ENCODE data around the gene NYNRIN.
A peak's percentile ranks its signal among the peaks of the same experiment; 100 is the strongest.

Gene NYNRIN

DNA sequence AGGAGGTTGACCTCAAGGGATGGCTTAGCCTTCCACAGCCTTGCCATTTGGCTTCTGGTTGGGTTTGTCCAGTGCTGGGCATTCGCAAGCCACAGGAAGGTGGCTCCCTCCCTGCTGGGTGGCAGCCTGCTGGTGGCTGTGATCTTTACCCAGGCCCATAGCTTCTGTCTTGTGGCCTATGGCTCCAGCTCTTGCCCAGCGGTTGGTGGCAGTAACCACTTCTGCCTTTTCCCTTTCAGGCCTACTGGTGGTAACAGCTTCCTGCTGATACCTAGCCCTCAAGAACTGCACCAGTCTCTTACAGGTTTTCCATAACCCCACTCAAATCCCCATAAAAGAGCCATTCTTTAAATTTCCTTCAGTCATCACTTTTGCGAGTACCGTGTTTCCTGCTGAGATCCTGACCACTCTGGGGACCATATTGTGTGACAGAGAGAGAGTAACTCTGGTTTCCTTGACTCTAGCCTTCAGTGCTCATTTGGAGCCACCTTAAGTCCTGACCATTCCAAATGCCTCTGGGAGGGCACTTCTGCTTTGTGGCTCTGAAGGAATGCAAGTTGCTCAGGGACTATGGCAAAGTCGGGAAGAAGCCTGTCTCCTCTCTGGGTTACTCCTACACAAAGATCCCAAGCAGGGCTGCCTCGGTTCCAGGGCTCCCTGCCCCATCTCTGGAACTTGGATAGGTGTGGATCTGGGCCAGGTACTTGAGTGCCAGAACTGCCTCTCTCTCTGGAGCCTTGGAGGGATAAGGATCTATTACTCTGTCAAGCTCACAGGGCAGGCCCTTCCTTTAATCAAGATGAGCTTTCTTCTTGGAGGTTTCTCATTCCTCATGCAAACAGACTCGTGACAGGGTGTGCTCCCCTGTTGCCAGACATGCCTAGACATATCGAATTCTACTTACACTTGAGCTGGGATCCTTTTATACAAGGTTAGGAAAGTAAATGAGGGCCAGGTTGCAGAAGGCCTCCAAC, 2.9 kb upstream of the NYNRIN start:
- H3K27ac Mint-ChIP-seq: no peak overlapping the region
- H3K36me3 Mint-ChIP-seq (ENCODE audit: low read depth): no peaks in the 10 kb centered on the region
- peaks cover 53% of the 10 kb centered on the region for H3K27me3 Mint-ChIP-seq (ENCODE audit: low read depth)
- H3K4me3 Mint-ChIP-seq: no peak overlapping the region
- H3K4me1 Mint-ChIP-seq (ENCODE audit: low read depth): peaks cover 3% of the 10 kb centered on the region
- no peaks in the 10 kb centered on the region for H3K9me3 Mint-ChIP-seq

DNA sequence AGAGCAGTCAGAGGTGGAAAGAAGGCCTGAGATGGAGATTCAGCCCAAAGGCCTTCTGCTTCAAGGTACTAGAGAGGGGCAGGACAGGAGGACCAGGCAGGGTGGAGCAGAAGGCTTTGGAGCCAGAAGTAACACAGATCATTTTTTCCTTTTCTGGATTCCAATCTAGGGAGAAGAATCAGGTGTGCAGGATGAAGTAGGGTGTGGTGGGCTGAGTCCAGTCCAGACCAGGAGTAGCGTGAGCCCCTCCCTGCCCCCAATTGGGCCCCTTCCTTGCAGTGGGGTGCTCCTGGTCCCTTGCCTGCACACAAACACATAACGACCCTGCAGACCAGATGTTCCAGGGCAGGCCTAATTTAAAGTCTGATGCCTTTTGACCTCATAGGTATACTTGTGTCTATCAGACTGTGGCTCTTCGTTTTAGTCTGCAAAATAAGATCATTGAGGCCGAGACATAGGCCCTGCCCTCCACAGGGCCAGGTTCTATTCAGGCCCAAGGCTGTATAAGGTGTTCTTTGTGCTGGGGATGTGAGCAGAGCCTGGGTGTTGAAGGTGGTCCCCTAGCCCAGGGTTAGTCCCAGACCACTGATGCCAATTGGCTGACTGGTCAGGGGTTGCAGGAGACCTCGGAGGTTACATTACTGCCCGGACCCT, 1.0 kb upstream of the NYNRIN start:
- Mint-ChIP-seq H3K4me1 (ENCODE audit: low read depth) (peaks cover 3% of the 10 kb centered on the region), H3K36me3 (ENCODE audit: low read depth) (no peaks in the 10 kb centered on the region), H3K27ac (no peak overlapping the region), H3K4me3 (no peak overlapping the region), H3K27me3 (ENCODE audit: low read depth) (peaks cover 55% of the 10 kb centered on the region), H3K9me3 (no peaks in the 10 kb centered on the region)

DNA sequence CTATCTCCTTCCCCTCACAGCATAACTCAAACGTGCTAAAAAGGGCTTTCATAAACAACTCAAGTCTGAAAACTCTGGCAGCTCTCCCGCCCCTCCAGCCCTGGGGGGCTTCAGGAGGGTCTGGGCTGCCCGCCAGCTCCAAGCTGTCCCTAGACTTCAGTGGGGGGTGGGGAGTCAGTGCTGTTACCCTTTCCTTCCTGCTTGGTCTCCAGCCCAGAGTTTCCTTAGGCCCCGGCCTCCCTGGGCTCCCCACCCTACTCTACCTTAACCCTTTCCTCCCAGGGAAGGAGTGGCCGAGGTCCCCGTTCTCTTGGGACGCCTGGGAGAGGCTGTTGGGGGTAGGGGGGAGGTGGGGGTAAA, 530 bp upstream of the NYNRIN start:
- Mint-ChIP-seq H3K4me1 (ENCODE audit: low read depth) (peaks cover 3% of the 10 kb centered on the region), H3K9me3 (no peaks in the 10 kb centered on the region), H3K4me3 (no peak overlapping the region), H3K27me3 (ENCODE audit: low read depth) (peaks cover 60% of the 10 kb centered on the region), H3K27ac (no peak overlapping the region), H3K36me3 (ENCODE audit: low read depth) (no peaks in the 10 kb centered on the region)

DNA sequence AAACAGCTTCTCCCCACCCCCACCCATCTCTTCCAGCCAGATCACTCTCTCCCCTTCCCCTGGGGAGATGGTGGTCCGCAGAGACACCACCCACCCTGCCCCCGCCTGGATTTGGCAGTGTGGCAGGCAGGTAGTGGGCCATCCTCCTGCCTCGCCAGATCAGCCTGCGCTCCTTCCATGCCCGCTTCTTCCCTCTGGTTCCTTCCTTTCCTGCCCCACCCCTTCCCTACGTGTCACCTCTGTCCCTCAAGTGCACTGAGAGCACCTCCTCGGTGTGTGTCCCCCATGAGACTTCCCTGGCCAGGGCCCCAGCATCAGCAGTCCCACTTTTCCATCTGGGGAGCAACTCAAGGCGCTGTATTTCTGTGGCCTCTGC, 632 bp downstream of the NYNRIN start:
- peak overlapping the region; percentile 32 for H3K4me3 Mint-ChIP-seq
- H3K4me1 Mint-ChIP-seq (ENCODE audit: low read depth): peaks cover 3% of the 10 kb centered on the region
- no peaks in the 10 kb centered on the region for H3K9me3 Mint-ChIP-seq
- no peak overlapping the region for H3K27ac Mint-ChIP-seq
- peaks cover 66% of the 10 kb centered on the region for H3K27me3 Mint-ChIP-seq (ENCODE audit: low read depth)
- no peaks in the 10 kb centered on the region for H3K36me3 Mint-ChIP-seq (ENCODE audit: low read depth)

DNA sequence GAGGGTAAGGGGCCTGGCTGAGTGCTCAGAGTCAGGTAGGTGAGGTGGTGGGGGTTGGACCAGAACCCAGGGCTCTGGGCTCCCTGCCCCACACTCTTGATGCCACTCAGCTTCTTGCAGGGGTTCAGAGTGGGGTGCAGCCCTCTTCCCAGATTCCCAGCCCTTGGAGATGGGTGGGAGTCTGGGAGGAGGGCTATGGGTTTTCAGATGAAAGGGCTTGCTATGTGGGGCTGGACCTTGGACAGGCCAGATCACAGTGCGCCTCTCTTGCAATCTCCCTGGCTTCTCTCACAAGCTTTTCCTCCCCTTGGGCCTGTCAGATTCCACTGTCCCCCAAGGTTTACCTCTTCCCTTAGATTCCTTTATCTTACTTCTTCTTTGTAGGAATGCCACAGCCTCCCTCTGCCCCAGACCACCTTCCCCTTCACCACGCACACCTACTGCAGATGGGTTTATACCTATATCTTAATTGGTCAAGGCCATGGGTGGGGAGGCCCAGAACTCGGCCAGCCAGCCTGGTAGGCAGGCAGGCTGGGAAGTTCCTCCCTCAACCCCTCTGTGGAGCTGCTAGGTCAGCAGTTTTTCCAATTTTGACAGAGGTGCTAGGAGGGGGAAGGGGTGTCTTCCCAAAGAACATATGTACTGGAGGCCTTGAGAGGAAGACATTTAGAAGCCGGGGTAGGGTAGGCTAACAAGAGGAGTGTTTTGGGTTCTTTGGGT, 1.4 kb downstream of the NYNRIN start:
- no peaks in the 10 kb centered on the region for H3K9me3 Mint-ChIP-seq
- H3K36me3 Mint-ChIP-seq (ENCODE audit: low read depth): no peaks in the 10 kb centered on the region
- peaks cover 3% of the 10 kb centered on the region for H3K4me1 Mint-ChIP-seq (ENCODE audit: low read depth)
- H3K4me3 Mint-ChIP-seq: no peak overlapping the region
- no peak overlapping the region for H3K27ac Mint-ChIP-seq
- peaks cover 74% of the 10 kb centered on the region for H3K27me3 Mint-ChIP-seq (ENCODE audit: low read depth)

DNA sequence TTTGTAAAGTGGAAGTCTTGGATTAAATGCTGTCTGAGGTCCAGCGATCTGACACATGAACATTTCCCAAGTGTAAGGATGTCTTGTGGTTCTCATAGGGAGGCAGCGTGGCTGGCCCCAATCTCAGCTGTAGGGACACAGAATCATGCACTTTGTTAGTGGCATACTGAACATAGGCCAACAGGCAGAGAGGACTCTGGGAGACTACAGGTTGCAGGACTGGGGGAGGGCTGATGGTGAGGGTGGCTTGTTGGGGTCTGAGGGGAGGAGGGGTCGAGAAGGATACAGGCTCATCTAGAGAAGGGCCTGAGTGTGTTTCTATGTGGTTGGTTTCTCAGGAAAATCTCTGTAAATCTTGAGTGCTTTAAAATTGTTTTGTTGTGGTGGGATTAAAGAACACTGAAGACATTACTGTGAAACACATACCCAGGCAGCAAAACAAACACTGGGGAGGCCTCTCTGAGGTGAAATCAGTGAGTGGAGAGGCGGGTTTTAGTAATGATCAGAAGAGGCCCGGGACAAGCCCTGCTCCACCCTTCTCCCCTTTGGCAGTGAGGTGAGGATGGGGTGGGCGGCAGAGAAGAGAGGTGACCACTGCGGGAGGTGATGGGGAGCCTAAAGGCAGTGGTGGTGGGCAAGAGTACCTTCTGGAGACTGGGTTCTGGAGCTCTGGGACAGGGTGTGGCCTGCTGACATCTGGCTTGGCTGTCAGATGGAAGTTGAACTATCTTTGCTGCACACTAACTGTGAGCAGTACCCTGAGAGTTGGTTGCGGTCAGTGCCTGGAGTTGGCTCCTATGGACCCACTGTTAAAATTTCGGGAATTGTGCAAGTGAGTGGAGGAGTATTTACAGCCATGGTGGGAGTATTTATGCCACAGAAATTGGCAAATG, 3.3 kb downstream of the NYNRIN start:
- no peaks in the 10 kb centered on the region for H3K9me3 Mint-ChIP-seq
- no peak overlapping the region for H3K4me3 Mint-ChIP-seq
- no peaks in the 10 kb centered on the region for H3K36me3 Mint-ChIP-seq (ENCODE audit: low read depth)
- H3K27me3 Mint-ChIP-seq (ENCODE audit: low read depth): peaks cover 64% of the 10 kb centered on the region
- H3K27ac Mint-ChIP-seq: no peak overlapping the region
- H3K4me1 Mint-ChIP-seq (ENCODE audit: low read depth): peaks cover 3% of the 10 kb centered on the region

DNA sequence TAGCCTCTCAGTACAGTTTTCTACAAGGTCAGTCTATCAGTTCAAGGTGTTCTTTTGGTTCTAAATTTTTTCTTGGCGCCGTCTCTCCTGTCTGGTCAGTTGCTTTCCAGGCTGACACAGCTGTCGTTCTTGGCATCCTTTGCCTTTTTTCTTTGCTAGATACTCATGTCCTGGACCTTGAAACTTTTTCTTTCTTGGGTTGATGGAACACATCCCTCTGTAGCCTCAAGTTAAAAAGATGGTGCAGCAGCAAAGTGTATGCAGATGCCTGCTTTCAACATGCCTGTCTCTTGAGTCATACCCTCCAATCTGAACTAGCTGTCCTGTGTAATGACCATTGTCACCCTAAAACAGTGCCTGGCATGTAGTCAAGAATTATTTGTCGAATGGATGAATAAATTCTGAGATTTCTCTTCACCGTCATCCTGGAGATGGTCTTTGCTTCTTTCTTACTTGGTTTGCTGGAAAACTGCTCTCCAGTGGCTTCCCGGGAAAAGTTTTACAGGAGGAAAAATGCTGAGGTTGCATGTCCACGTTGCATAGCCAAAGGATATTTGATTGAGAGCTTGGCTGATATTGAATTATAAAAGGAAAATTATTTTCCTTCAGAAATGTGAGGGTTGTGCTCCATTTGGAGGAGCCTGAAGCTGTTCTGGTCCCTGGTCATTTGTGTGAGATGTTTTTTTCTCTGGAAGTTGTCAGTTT, 4.6 kb downstream of the NYNRIN start:
- H3K27me3 Mint-ChIP-seq (ENCODE audit: low read depth): peaks cover 54% of the 10 kb centered on the region
- H3K4me1 Mint-ChIP-seq (ENCODE audit: low read depth): peaks cover 3% of the 10 kb centered on the region
- no peak overlapping the region for H3K4me3 Mint-ChIP-seq
- no peaks in the 10 kb centered on the region for H3K9me3 Mint-ChIP-seq
- H3K36me3 Mint-ChIP-seq (ENCODE audit: low read depth): no peaks in the 10 kb centered on the region
- H3K27ac Mint-ChIP-seq: no peak overlapping the region

DNA sequence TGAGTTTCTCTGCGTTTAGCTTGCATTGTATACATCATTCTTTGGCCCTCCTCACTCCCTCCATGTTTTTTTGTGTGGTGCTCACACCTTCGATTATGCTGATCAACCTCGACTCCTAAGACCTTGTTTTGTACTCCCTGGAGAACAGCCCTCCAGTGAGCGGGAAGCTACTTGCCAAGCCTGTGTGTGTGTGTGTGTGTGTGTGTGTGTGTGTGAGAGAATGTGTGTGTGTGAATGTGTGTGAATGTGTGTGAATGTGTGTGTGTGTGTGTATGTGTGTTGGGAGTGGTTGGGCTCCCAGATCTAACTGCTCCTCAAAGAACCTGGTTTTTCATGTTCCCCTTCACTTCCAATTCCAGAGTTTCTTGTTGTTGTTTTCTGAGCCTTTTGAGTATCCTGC, 6.0 kb downstream of the NYNRIN start:
- Mint-ChIP-seq H3K27me3 (ENCODE audit: low read depth) (peaks cover 49% of the 10 kb centered on the region), H3K4me3 (no peak overlapping the region), H3K4me1 (ENCODE audit: low read depth) (no peaks in the 10 kb centered on the region), H3K27ac (no peak overlapping the region), H3K36me3 (ENCODE audit: low read depth) (no peaks in the 10 kb centered on the region), H3K9me3 (no peaks in the 10 kb centered on the region)

DNA sequence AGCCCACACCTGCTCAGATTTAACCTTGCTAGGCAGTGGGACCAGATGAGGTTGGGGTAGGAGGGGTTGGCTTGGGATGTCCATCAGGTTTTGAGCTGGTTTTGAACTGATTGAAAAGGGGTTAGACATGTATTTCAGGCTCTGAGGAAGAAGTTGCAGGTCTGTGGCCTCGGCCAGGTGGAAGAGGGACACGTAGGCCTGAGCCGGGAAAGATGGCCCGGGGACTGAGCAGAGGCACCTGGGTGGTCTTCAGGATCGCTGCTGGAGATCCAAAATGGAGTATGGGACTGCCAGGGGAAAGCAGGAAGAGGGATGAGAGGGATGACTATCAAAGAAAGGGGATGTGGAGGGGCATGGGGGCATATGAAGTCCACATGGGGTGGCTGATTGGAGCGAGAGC, 7.6 kb downstream of the NYNRIN start:
- Mint-ChIP-seq H3K4me1 (ENCODE audit: low read depth) (no peaks in the 10 kb centered on the region), H3K36me3 (ENCODE audit: low read depth) (no peaks in the 10 kb centered on the region), H3K9me3 (no peaks in the 10 kb centered on the region), H3K27ac (no peak overlapping the region), H3K4me3 (no peak overlapping the region), H3K27me3 (ENCODE audit: low read depth) (peaks cover 40% of the 10 kb centered on the region)

DNA sequence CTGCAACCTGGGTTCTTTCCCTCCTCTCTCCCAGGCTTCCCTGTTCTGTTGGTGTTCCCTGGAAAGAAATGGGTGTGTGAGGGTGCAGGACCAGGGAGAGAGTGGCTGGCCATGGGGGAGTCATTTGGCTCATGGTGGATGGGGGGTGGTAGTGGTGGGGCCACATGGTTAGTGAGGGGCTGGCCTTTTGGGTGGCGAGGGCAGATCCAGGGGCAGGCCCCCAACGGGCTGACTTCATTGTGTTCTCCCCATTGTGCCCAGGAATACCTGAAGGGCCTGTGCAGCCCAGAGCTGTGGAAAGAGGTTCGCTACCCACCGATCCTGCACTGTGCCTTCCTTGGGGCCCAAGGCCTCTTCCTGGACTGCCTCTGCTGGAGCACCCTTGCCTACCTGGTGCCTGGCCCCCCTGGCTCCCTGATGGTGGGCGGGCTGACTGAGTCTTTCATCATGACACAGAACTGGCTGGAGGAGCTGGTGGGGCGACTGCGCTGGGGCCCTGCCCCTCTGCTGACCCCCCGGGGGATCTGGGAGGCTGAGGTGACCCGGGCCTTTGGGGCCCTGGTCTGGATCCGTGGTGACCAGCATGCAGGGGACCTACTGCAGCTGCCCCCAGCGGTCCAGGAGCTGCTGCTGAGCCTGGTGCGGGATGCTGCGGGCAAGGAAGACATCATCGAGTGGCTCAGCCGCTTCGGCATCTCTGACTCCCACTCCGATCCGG, 9.0 kb downstream of the NYNRIN start:
- no peaks in the 10 kb centered on the region for H3K36me3 Mint-ChIP-seq (ENCODE audit: low read depth)
- no peaks in the 10 kb centered on the region for H3K9me3 Mint-ChIP-seq
- H3K27me3 Mint-ChIP-seq (ENCODE audit: low read depth): peaks cover 28% of the 10 kb centered on the region
- no peak overlapping the region for H3K27ac Mint-ChIP-seq
- no peak overlapping the region for H3K4me3 Mint-ChIP-seq
- no peaks in the 10 kb centered on the region for H3K4me1 Mint-ChIP-seq (ENCODE audit: low read depth)

DNA sequence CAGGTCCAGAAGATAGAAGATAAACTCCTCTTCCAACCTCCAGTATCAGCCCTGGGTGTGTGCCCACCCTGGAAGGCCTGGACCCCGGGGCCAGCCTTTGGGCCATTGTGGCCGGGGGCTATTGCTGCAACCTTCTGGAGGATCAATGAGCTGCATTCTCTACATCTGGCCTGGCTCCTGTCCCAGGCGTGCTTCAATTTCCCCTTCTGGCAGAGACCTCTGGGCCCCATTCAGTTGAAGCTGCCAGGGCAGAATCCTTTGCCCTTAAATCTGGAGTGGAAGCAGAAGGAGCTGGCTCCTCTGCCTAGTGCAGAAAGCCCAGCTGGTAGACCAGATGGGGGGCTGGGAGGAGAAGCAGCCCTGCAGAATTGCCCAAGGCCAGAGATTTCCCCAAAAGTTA, 10.0 kb downstream of the NYNRIN start:
- Mint-ChIP-seq H3K27me3 (ENCODE audit: low read depth) (peaks cover 18% of the 10 kb centered on the region), H3K9me3 (no peaks in the 10 kb centered on the region), H3K27ac (no peak overlapping the region), H3K4me3 (no peak overlapping the region), H3K4me1 (ENCODE audit: low read depth) (no peaks in the 10 kb centered on the region), H3K36me3 (ENCODE audit: low read depth) (no peaks in the 10 kb centered on the region)

DNA sequence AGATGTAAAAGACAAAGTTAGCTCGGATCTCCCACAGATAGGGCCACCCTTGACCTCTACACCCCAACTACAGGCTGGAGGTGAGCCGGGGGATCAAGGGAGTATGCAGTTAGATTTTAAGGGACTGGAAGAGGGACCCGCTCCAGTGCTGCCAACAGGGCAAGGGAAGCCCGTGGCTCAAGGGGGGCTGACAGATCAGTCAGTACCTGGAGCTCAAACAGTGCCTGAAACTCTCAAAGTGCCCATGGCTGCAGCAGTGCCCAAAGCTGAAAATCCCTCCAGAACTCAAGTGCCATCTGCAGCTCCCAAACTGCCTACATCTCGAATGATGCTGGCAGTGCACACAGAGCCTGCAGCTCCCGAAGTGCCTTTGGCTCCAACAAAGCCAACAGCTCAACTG, 10.4 kb downstream of the NYNRIN start:
- Mint-ChIP-seq H3K27ac (no peak overlapping the region), H3K36me3 (ENCODE audit: low read depth) (no peaks in the 10 kb centered on the region), H3K4me1 (ENCODE audit: low read depth) (no peaks in the 10 kb centered on the region), H3K4me3 (no peak overlapping the region), H3K27me3 (ENCODE audit: low read depth) (peaks cover 14% of the 10 kb centered on the region), H3K9me3 (no peaks in the 10 kb centered on the region)

DNA sequence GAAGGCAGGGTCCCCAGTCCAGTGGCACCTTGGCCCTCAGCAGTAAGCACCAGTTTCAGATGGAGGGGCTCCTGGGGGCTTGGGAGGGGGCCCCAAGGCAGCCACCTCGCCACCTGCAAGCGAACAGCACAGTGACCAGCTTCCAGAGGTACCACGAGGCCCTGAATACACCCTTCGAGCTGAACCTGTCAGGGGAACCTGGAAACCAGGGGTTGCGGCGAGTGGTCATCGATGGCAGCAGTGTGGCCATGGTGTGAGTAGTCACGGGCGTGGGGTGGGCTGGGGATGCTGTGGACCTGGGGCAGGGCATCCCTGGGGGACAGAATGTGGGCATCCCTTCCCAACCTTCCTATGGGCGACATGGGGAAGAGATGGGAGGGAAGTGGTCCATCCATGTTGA, 11.2 kb downstream of the NYNRIN start:
- Mint-ChIP-seq H3K4me3 (no peak overlapping the region), H3K27me3 (ENCODE audit: low read depth) (peaks cover 10% of the 10 kb centered on the region), H3K27ac (no peak overlapping the region), H3K9me3 (no peaks in the 10 kb centered on the region), H3K4me1 (ENCODE audit: low read depth) (no peaks in the 10 kb centered on the region), H3K36me3 (ENCODE audit: low read depth) (no peaks in the 10 kb centered on the region)
